ENCODE data around the gene ISLR.

ISLR gene

GRCh38 chr15:74173380-74174218 lies at the start of gene ISLR:
ISLR (plus strand) TSS chr15:74173710; CDS start chr15:74174859, 1,149 bp downstream.
- DNase-seq (ENCODE audit: low read depth) = no peak

- no peak for DNase-seq (ENCODE audit: low read depth)
Observed at GRCh38 chr15:74124196-74124595, 49.3 kb upstream of the ISLR start.

- no peak for DNase-seq (ENCODE audit: low read depth)
Observed at GRCh38 chr15:74124759-74125158, 48.8 kb upstream of the ISLR start.

GRCh38 chr15:74127255-74127953 lies 46.1 kb upstream of the ISLR start:
- DNase-seq (ENCODE audit: low read depth) = peak; percentile 65

- no peak for DNase-seq (ENCODE audit: low read depth)
Observed at GRCh38 chr15:74127954-74128784, 45.3 kb upstream of the ISLR start.

- no peak for DNase-seq (ENCODE audit: low read depth)
Observed at GRCh38 chr15:74128785-74129585, 44.5 kb upstream of the ISLR start.

GRCh38 chr15:74129586-74130154 lies 43.8 kb upstream of the ISLR start:
- DNase-seq (ENCODE audit: low read depth) = no peak

GRCh38 chr15:74130155-74130848 lies 43.2 kb upstream of the ISLR start, which contains the start of gene ISLR2:
ISLR2 (plus strand) TSS chr15:74130586; CDS start chr15:74132755, 2,169 bp downstream.
- DNase-seq (ENCODE audit: low read depth) = no peak

GRCh38 chr15:74130849-74131627 lies 42.5 kb upstream of the ISLR start:
- no peak for DNase-seq (ENCODE audit: low read depth)

GRCh38 chr15:74131628-74132413 lies 41.7 kb upstream of the ISLR start:
- no peak for DNase-seq (ENCODE audit: low read depth)

- no peak for DNase-seq (ENCODE audit: low read depth)
Observed at GRCh38 chr15:74132681-74133651, 40.5 kb upstream of the ISLR start.

- DNase-seq (ENCODE audit: low read depth) = no peak
Observed at GRCh38 chr15:74133694-74134386, 39.7 kb upstream of the ISLR start.

GRCh38 chr15:74134387-74135027 lies 39.0 kb upstream of the ISLR start:
- no peak for DNase-seq (ENCODE audit: low read depth)

- no peak for DNase-seq (ENCODE audit: low read depth)
Observed at GRCh38 chr15:74135041-74135565, 38.4 kb upstream of the ISLR start.

GRCh38 chr15:74136540-74136813 lies 37.0 kb upstream of the ISLR start:
- no peak for DNase-seq (ENCODE audit: low read depth)

- DNase-seq (ENCODE audit: low read depth) = no peak
Observed at GRCh38 chr15:74136814-74137536, 36.5 kb upstream of the ISLR start.
